ENCODE data around the gene CRLF1.
A peak's percentile ranks its signal among the peaks of the same experiment; 100 is the strongest.

The CRLF1 gene

DNA sequence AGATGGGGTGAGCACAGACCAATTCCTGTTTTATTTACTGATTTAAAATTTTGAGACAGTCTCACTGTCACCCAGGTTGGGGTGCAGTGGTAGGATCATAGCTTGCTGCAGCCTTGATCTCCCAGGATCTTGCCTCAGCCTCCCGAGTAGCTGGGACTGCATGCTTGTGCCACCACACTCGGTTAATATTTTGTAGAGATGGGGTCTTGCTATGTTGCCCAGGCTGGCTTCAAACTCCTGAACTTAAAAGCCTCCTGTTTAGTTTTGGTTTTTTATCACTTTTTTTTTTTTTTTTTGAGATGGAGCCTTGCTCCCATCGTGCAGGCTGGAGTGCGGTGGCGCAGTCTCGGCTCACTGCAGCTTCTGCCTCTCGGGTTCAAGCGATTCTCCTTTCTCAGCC, 30.2 kb downstream of the CRLF1 start:
- DNase-seq, result no peak
- Mint-ChIP-seq H3K4me3 (no peak overlapping the region), H3K36me3 (ENCODE audit: low read depth) (peaks cover 59% of the 10 kb centered on the region), H3K27ac (no peak overlapping the region), H3K9me3 (no peaks in the 10 kb centered on the region), H3K27me3 (no peaks in the 10 kb centered on the region), H3K4me1 (peaks cover 38% of the 10 kb centered on the region)
- ATAC-seq, result no peak

DNA sequence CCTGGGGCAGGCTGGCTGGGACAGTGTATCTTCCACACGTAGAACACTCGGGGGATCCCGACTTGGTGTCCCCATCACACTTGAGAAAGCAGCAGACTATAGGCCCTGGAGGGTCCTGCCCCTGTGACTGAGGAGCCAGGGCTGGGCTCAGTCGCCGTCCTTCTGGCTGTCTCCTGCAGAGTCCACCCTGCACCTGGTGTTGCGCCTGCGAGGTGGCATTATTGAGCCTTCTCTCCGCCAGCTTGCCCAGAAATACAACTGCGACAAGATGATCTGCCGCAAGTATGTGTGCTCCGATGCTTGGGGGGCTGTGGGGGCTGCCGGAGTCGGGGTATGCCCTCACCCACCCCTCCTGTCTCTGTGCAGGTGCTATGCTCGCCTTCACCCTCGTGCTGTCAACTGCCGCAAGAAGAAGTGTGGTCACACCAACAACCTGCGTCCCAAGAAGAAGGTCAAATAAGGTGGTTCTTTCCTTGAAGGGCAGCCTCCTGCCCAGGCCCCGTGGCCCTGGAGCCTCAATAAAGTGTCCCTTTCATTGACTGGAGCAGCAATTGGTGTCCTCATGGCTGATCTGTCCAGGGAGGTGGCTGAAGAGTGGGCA, 31.8 kb downstream of the CRLF1 start:
- Mint-ChIP-seq H3K36me3 (ENCODE audit: low read depth) (peaks cover 63% of the 10 kb centered on the region), H3K4me3 (peak overlapping the region; percentile 39), H3K27ac (peak overlapping the region; percentile 91), H3K27me3 (no peaks in the 10 kb centered on the region), H3K4me1 (peaks cover 45% of the 10 kb centered on the region), H3K9me3 (no peaks in the 10 kb centered on the region)
- ATAC-seq (no peak), DNase-seq (no peak)

DNA sequence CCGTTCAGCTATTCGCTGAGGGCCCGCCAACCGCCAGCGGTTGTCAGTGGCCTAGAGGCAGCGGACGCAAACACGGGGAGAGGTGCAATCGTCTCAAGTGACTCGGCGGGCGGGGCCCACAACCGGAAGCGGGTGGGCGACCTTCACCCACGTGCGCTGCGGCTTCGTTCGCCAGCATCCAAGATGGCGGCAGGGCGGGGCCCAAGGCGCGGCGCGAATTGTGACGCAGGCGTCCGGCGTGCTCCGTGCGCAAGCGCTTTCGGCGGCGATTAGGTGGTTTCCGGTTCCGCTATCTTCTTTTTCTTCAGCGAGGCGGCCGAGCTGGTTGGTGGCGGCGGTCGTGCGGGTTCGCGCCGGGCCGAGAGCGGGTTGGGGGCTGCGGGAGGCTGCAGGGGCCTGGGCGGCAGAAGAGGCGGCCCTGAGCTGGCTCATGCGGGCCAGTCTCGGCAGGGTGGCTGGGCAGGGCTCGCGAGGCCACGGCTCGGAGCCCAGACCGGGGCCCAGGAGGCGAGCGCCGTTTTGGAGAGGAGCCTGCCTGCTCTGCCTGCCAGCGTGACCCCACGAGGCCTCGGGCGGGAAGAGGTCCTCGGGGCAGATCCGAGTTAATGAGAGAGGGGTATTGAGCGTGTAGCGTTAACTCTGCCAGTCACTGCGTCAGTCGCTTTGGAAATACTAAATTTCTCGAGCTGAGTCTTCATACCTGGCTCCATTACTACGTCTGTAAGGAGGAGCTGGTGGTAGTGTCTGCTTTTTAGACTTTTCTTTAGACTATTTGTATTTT, 34.8 kb downstream of the CRLF1 start, which contains the start of gene UBA52:
Gene UBA52, plus strand, starts transcription at position 294 of the 781 bp plus-strand sequence. CDS start 1,444 bp downstream, outside the sequence.
- ATAC-seq, result peak; percentile 95
- H3K4me3 Mint-ChIP-seq, result peak within 1 kb of the TSS; percentile 95
- H3K9me3 Mint-ChIP-seq, result no peaks in the 10 kb centered on the region

DNA sequence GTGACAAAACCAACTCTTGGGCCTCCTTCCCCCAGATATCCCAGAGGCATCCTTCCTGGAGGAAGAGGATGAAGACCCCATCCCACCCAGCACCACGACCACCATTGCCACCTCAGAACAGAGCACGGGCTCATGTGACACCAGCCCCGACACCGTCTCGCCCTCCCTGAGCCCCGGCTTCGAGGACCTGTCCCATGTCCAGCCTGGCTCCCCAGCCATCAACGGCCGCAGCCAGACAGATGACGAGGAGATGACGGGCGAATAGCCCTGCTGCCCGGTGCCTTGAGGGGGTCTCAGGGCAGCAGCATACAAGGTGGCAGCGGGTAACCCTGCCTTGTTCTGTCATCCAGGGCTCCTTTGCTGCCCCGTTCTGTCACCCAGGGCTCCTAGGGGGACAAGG, 38.2 kb downstream of the CRLF1 start:
- Mint-ChIP-seq H3K27ac (no peak overlapping the region), H3K9me3 (no peaks in the 10 kb centered on the region), H3K4me3 (no peak overlapping the region), H3K27me3 (no peaks in the 10 kb centered on the region), H3K36me3 (ENCODE audit: low read depth) (peaks cover 54% of the 10 kb centered on the region), H3K4me1 (peaks cover 19% of the 10 kb centered on the region)
- ATAC-seq, result no peak
- no peak for DNase-seq

More for the DNA sequence above, 34.8 kb downstream of the CRLF1 start, which contains the start of gene UBA52:
- H3K36me3 Mint-ChIP-seq (ENCODE audit: low read depth), result peaks cover 69% of the 10 kb centered on the region
- peaks cover 43% of the 10 kb centered on the region for H3K4me1 Mint-ChIP-seq
- peak within 1 kb of the TSS; percentile 91 for H3K27ac Mint-ChIP-seq
- peak; percentile 99 for DNase-seq
- H3K27me3 Mint-ChIP-seq, result no peaks in the 10 kb centered on the region

DNA sequence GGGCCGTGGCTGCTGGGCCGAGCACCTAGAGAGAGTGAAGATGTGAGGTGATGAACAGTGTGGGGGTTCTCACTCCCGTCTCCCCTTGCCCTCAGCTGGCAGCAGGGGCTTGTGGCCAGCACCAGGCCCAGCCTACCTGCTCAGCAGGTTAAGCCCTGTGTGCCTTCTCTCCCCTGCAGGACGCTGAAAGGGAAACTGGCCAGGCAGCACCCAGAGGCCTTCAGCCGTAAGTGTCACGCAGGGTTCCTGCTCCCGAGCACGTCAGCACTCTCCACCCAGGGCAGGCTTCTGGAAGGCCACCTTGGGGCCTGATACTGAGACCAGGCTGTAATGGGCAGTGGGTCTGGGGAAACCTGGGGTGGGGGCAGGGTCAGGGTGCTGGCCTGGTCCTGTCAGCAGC, 39.6 kb downstream of the CRLF1 start:
- DNase-seq (no peak), ATAC-seq (no peak)
- H3K9me3 Mint-ChIP-seq, result no peaks in the 10 kb centered on the region
- no peak overlapping the region for H3K4me3 Mint-ChIP-seq
- H3K4me1 Mint-ChIP-seq, result peaks cover 8% of the 10 kb centered on the region
- H3K36me3 Mint-ChIP-seq (ENCODE audit: low read depth), result peaks cover 45% of the 10 kb centered on the region
- no peaks in the 10 kb centered on the region for H3K27me3 Mint-ChIP-seq
- H3K27ac Mint-ChIP-seq, result no peak overlapping the region

DNA sequence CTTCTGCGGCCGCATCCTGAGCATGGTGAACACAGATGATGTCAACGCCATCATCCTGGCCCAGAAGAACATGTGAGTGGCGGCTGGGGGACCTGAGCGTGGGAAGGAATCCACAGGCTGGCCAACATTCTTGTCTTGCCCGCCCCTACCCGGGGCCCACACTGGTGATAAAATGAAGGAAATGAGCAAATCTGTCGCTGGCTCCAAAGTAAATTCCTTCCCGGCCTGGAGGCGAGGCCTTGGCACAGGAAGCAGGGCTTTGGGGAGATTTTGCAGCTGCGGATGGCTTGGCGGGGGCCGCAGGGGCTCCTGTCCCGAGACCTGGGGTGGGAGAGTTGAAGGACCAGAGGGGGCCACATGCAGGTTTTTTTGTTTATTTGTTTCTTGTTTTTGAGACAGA, 44.5 kb downstream of the CRLF1 start:
- Mint-ChIP-seq H3K4me1 (peaks cover 23% of the 10 kb centered on the region), H3K27ac (no peak overlapping the region), H3K36me3 (ENCODE audit: low read depth) (peaks cover 34% of the 10 kb centered on the region)

DNA sequence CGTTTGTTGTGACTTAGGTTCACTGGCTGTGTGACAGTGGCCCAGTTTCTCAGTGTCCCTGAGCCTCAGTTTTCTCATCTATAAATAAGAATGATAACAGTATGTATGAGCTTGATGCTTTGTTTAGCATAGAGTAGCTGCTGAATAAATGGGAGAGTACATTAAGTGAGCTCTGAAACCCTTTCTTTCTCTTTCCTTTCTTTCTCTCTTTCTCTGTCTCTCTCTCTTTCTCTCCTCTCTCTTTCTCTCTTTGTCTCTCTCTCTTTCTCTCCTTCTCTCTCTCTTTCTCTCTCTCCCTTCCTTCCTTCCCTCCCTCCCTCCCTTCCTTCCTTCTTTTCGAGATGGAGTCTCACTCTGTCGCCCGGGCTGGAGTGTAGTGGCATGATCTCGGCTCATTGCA, 46.9 kb downstream of the CRLF1 start:
- no peak for DNase-seq
- peak overlapping the region; percentile 94 for H3K27ac Mint-ChIP-seq
- no peak for ATAC-seq
- H3K4me1 Mint-ChIP-seq, result peaks cover 25% of the 10 kb centered on the region
- H3K36me3 Mint-ChIP-seq (ENCODE audit: low read depth), result peaks cover 28% of the 10 kb centered on the region
- peaks cover 2% of the 10 kb centered on the region for H3K27me3 Mint-ChIP-seq
- H3K4me3 Mint-ChIP-seq, result peak overlapping the region; percentile 90
- no peaks in the 10 kb centered on the region for H3K9me3 Mint-ChIP-seq

More for the DNA sequence above, 44.5 kb downstream of the CRLF1 start:
- DNase-seq (no peak), ATAC-seq (no peak)
- H3K4me3 Mint-ChIP-seq, result no peak overlapping the region
- no peaks in the 10 kb centered on the region for H3K9me3 Mint-ChIP-seq
- peaks cover 2% of the 10 kb centered on the region for H3K27me3 Mint-ChIP-seq

DNA sequence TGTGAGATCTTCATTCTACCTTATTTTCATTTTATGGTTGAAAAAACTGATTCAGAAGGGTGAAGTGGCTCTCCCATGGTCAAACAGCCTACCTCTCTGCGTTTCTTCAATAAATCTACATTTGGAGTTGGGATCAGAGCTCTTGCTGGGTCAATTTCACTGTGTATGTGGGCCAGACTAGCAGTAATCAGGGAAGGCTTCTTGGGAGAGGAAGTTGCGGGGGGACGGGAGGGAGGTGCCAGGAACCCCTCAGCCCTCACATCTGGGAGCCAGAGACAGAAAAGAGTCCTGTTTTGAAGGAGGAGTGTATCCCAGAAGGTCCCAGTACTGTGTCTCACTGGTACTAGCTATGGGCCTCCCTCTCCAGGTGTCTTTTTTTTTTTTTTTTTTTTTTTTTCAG, 48.0 kb downstream of the CRLF1 start:
- Mint-ChIP-seq H3K27me3 (peaks cover 2% of the 10 kb centered on the region), H3K4me1 (peaks cover 25% of the 10 kb centered on the region), H3K36me3 (ENCODE audit: low read depth) (peaks cover 18% of the 10 kb centered on the region), H3K4me3 (peak overlapping the region; percentile 90), H3K27ac (peak overlapping the region; percentile 94), H3K9me3 (no peaks in the 10 kb centered on the region)
- DNase-seq (no peak), ATAC-seq (no peak)

DNA sequence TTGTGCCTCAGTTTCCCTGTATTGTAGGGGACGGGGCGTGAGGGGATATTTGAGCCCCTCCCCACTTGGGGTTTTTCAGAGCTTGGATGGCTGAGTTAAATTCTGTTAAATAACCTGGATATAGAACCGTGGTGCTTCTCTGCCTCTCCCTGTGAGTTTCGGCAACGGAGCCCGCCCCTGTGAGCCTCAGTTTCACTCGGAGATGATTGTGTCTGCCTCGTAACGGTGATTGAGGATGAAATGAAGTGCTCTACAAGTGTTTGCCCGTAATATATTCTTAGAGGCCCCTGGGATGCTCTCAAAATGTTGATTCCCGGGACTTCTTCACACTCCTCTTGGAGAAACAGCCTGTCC, 48.4 kb downstream of the CRLF1 start:
- Mint-ChIP-seq H3K9me3 (no peaks in the 10 kb centered on the region), H3K4me1 (peaks cover 25% of the 10 kb centered on the region), H3K27me3 (peaks cover 2% of the 10 kb centered on the region), H3K27ac (peak overlapping the region; percentile 94), H3K36me3 (ENCODE audit: low read depth) (peaks cover 15% of the 10 kb centered on the region), H3K4me3 (peak overlapping the region; percentile 90)
- DNase-seq (no peak), ATAC-seq (no peak)

DNA sequence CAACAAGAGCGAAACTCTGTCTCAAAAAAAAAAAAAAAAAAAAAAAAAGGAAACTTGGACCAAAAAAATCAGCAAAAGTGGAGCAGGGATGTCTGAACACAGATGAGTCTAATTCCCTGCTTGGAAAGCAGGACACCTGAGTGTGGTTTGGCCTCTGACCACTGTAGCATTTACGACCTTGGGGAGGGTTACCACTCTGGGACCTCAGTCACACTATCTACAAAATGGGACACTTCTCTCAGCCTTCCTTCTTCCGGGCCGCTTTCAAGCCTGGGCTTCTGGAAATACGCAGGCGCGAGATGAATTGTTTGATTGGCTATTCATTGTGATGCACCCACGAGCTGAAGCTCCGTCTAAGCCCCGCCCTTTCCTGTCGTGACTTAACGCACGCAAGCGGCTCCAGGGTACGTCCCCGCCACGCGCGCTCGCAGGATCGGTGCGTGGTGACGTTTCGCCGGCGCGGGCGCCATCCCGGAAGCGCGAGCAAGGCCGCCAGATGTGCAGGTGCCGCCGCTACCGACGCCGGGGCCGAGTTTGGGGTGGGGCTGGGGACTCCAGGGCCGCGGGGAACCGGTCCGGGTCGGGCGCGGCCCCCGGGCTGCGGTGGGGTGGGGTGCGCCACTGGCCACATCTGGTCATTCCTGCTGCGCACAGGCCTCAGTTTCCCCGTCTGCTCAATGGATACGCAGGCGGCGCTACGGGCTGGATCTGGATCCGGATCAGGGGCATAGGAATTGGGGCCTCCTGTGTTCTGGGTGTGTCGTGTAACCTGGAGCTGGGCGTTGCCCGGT, 49.0 kb downstream of the CRLF1 start, which contains the start of gene KXD1:
Gene KXD1, plus strand, starts transcription at position 460 of the 791 bp plus-strand sequence. CDS start 4,187 bp downstream, outside the sequence.
- H3K27me3 Mint-ChIP-seq, result peaks cover 2% of the 10 kb centered on the region
- ATAC-seq, result peak; percentile 96
- no peaks in the 10 kb centered on the region for H3K9me3 Mint-ChIP-seq

DNA sequence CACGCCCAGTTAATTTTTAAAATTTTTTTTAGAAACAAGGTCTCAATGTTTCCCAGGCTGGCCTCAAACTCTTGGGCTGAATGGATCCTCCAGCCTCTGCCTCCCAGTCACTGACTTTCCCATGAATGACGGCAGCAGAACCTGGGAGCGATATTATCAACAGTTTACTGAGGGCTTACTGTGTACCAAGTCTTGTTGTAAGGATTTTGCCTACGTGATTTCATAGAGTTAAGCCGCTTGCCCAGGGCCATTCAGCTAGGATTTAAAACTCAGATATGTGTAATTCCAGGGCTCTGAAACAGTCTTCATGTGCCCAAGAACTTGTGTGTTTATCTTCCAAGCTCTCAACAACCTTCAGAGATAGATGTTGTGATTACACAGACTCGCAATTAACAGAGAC, 55.0 kb downstream of the CRLF1 start:
- DNase-seq (no peak), ATAC-seq (no peak)
- H3K36me3 Mint-ChIP-seq (ENCODE audit: low read depth), result no peaks in the 10 kb centered on the region
- no peaks in the 10 kb centered on the region for H3K27me3 Mint-ChIP-seq
- no peaks in the 10 kb centered on the region for H3K9me3 Mint-ChIP-seq
- no peaks in the 10 kb centered on the region for H3K4me1 Mint-ChIP-seq
- H3K4me3 Mint-ChIP-seq, result no peak overlapping the region
- no peak overlapping the region for H3K27ac Mint-ChIP-seq

More for the DNA sequence above, 49.0 kb downstream of the CRLF1 start, which contains the start of gene KXD1:
- Mint-ChIP-seq H3K4me1 (peaks cover 25% of the 10 kb centered on the region), H3K27ac (peak within 1 kb of the TSS; percentile 94), H3K4me3 (peak within 1 kb of the TSS; percentile 90), H3K36me3 (ENCODE audit: low read depth) (peaks cover 13% of the 10 kb centered on the region)
- peak; percentile 99 for DNase-seq

DNA sequence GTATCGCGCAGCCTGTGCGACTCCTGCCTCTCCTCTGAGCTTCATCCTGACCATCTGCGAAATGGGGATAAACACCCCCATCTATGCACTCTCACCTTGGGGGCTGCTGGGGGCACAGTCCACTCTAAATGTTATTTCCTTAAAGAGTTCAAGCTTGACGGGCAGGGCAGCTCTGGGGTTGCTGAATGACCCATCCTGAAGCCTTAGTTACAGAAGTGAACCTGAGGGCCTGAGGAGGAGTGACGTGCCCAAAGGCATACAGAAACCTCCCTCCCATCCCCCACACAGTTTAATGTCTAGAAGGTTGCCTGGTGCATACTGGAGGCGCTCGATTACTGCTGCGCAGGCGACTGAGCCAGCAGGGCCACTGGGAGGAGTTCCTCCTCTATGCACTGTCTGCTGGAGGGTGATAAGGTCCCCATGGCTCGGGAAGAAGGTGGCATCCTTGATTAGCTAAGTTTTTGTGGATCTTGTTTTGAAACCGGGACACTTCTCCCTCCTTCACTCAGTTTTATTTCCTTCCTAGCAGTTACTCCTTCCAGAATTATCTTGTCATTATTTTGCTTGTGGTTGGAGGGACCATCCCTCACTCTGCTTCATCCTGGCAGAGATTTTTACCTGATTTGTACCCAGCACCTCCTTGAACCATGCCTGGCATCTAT, 62.7 kb downstream of the CRLF1 start:
- ATAC-seq (peak; percentile 91), DNase-seq (peak; percentile 76)
- H3K36me3 Mint-ChIP-seq (ENCODE audit: low read depth), result peaks cover 7% of the 10 kb centered on the region
- peak overlapping the region; percentile 85 for H3K4me3 Mint-ChIP-seq
- H3K4me1 Mint-ChIP-seq, result peaks cover 24% of the 10 kb centered on the region
- H3K27me3 Mint-ChIP-seq, result no peaks in the 10 kb centered on the region
- peak overlapping the region; percentile 88 for H3K27ac Mint-ChIP-seq
- H3K9me3 Mint-ChIP-seq, result no peaks in the 10 kb centered on the region

All from activated naive CD8-positive, alpha-beta T cell treated with anti-CD3 and anti-CD28 coated beads, Interleukin-2, amount 50 U/mL, for 24 hours (primary cell).